ENCODE data around the gene SLPI.

DNA sequence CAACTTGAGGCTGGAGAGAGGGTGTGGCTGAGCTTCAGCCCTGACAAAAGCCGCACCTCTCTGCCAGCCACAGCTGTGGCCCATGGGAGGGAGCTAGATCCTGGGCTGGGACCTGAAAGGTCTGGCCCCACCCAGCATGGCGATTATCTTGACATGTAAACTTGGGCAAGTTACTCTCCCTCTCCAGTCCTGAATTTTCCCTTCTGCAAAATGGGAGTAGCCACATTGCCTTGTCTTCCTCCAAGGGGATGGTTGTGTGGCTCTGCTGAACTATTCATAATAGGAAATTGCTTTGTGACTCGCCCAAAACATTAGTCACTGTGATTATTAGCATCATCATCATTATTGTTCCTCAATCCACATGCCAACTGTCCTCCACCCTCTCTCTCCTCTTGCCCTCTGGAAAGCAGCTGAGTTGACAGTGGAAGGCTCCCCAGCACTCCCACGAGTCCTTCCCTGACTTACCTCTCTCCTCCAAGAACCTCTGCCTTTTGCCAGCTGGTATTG, 29.2 kb upstream of the SLPI start:
- TF ChIP-seq, protein P1, sequence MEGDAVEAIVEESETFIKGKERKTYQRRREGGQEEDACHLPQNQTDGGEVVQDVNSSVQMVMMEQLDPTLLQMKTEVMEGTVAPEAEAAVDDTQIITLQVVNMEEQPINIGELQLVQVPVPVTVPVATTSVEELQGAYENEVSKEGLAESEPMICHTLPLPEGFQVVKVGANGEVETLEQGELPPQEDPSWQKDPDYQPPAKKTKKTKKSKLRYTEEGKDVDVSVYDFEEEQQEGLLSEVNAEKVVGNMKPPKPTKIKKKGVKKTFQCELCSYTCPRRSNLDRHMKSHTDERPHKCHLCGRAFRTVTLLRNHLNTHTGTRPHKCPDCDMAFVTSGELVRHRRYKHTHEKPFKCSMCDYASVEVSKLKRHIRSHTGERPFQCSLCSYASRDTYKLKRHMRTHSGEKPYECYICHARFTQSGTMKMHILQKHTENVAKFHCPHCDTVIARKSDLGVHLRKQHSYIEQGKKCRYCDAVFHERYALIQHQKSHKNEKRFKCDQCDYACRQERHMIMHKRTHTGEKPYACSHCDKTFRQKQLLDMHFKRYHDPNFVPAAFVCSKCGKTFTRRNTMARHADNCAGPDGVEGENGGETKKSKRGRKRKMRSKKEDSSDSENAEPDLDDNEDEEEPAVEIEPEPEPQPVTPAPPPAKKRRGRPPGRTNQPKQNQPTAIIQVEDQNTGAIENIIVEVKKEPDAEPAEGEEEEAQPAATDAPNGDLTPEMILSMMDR (conservative IDR thresholded peaks at IDR 0.05; ENCODE audit: low read length): no peak
- no peak for TF ChIP-seq EZH2phosphoT487 (IDR thresholded peaks at IDR 0.05; ENCODE audit: borderline replicate concordance, low read depth, low read length)

All from OCI-LY7 (cell line).